NB4 (cell line): Measurements from ENCODE around the gene SEPTIN12.

Experiments used
- DNase-seq: peaks from one replicate; pipeline ENCODE4 v3.0.0; 2010; ENCODE audit warnings: low read depth
- H3K4me3 ChIP-seq: one replicate; pipeline ENCODE4 v1.5.1; 2011; ENCODE audit warnings: mild to moderate bottlenecking, low read depth, low read length, moderate library complexity
- MYC ChIP-seq: IDR thresholded peaks from 2 replicates; pipeline ENCODE4 v1.6.1; 2011; ENCODE audit warnings: low read depth, low read length
- POLR2A ChIP-seq: IDR thresholded peaks from 2 replicates; pipeline ENCODE4 v1.6.1; 2011; ENCODE audit warnings: mild to moderate bottlenecking; ENCODE audit not compliant: insufficient read length; ENCODE audit errors: extremely low read depth
- TF ChIP-seq, protein P1 (sequence below): IDR thresholded peaks from 2 replicates; pipeline ENCODE4 v1.6.1; 2011; ENCODE audit warnings: low read depth, low read length
- TF ChIP-seq, protein P2 (sequence below): IDR thresholded peaks from one replicate; pipeline ENCODE4 v1.5.1; 2012; ENCODE audit warnings: low read depth, low read length

Gene SEPTIN12

DNA sequence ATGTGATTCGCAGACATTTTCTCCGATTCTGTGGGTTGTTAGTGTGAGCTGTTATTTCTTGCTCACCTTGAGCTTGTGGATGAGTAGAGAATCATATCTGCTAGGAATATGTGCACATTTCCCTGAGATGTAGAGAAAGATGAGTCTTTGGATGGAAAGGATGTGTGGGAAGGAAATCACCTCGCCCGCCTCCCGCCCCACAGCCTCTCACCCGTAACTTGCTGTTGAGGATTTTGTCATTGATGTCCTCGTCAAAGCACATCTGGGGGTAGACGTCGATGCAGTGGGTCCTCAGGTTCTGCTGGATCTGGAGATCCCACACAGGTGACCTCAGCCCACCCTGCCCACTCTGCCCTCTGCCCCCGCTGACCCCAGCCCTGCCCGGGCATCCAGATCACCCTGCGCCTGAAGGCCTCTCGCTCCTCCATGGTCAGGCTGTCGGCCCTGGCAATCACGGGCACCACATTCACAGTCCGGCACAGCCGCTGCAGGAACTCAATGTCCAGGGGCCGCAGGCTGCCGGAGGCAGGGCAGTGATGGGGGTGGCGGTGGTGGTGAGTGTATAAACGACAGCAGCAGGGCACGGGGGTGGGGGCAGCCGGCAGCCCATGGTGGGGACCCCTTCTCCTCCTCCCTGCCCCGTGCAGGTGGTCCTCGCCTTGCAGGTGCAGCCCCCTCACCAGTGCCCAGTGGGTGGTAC is 4.7 kb downstream of the SEPTIN12 start:
- H3K4me3 ChIP-seq, result no peak overlapping the region

DNA sequence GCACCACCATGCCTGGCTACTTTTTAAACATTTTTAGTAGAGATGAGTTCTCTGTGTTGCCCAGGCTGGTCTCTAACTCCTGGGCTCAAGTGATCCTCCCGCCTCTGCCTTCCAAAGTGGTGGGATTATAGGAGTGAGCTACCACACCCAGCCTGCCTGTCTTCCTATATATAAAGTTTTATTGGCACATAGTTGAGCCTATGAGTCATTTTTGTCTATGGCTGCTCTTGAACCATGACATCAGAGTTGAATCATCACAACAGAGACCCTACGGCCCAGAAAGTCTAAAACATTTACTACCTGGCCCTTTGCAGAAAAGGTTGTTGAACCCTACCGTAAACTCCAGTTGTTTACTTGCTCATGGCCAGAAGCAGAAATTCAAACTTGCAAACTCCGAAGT is 7.9 kb downstream of the SEPTIN12 start:
- TF ChIP-seq, protein P1, sequence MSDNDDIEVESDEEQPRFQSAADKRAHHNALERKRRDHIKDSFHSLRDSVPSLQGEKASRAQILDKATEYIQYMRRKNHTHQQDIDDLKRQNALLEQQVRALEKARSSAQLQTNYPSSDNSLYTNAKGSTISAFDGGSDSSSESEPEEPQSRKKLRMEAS, result no peak
- no peak for TF ChIP-seq POLR2A
- no peak for TF ChIP-seq MYC
- TF ChIP-seq, protein P2, sequence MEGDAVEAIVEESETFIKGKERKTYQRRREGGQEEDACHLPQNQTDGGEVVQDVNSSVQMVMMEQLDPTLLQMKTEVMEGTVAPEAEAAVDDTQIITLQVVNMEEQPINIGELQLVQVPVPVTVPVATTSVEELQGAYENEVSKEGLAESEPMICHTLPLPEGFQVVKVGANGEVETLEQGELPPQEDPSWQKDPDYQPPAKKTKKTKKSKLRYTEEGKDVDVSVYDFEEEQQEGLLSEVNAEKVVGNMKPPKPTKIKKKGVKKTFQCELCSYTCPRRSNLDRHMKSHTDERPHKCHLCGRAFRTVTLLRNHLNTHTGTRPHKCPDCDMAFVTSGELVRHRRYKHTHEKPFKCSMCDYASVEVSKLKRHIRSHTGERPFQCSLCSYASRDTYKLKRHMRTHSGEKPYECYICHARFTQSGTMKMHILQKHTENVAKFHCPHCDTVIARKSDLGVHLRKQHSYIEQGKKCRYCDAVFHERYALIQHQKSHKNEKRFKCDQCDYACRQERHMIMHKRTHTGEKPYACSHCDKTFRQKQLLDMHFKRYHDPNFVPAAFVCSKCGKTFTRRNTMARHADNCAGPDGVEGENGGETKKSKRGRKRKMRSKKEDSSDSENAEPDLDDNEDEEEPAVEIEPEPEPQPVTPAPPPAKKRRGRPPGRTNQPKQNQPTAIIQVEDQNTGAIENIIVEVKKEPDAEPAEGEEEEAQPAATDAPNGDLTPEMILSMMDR, result no peak
- DNase-seq, result no peak
- H3K4me3 ChIP-seq, result no peak overlapping the region

More for the DNA sequence above, 4.7 kb downstream of the SEPTIN12 start:
- DNase-seq, result no peak
- no peak for TF ChIP-seq POLR2A
- TF ChIP-seq, protein P1, result no peak
- TF ChIP-seq, protein P2, result no peak
- TF ChIP-seq MYC, result no peak

DNA sequence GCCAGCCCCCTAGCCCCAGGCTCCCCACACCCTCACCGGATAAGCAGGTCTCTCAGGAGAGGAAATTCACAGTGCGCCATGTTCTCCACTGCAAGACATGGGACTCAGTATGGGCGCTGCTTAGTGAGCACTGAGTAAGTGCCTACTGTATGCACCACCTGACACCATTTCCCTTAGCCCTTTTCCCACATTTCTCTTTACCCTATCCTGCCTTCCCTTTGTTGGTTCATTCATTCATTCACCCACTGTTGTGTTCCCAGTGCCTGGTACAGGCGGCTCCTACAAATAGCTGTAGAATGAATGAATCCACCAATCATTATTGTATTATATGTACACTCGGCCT is 10.1 kb downstream of the SEPTIN12 start:
- DNase-seq, result no peak
- TF ChIP-seq, protein P1, result no peak
- TF ChIP-seq, protein P2, result no peak
- TF ChIP-seq MYC (no peak), POLR2A (no peak)
- H3K4me3 ChIP-seq, result no peak overlapping the region

DNA sequence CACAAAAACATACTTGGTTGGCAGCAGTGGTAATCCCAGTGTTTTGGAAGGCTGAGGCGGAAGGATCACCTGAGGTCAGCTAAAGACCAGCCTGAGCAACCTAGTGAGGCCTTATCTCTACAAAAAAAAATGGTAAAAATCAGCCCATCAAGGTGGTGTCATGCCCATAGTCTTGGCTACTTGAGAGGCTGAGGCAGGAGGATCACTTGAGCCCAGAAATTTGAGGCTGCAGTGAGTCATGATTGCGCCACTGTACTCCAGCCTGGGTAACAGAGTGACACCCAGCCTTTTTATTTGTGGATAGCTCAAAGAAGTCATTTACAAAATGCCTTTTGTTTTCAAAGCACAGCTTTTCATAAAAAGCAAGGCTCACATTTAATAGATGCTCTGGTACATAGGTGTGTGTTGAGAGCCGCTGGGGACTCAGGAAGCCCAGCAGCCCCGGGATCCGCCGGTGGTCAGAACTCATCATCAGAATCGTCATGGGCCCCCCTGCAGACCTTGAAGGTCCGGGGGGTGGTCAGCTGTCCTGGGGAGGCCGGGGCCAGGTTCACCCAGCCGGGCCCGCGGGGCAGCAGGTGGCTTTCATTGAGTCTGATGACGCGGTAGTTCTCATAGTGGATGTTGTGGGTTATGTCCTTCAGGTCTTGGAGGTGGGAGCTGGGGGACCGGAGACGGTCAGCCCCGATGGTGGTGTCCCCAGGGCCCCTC is 10.7 kb downstream of the SEPTIN12 start:
- no peak for TF ChIP-seq POLR2A
- TF ChIP-seq, protein P1, result no peak
- TF ChIP-seq, protein P2, result no peak
- no peak for TF ChIP-seq MYC
- no peak overlapping the region for H3K4me3 ChIP-seq
- DNase-seq, result no peak

DNA sequence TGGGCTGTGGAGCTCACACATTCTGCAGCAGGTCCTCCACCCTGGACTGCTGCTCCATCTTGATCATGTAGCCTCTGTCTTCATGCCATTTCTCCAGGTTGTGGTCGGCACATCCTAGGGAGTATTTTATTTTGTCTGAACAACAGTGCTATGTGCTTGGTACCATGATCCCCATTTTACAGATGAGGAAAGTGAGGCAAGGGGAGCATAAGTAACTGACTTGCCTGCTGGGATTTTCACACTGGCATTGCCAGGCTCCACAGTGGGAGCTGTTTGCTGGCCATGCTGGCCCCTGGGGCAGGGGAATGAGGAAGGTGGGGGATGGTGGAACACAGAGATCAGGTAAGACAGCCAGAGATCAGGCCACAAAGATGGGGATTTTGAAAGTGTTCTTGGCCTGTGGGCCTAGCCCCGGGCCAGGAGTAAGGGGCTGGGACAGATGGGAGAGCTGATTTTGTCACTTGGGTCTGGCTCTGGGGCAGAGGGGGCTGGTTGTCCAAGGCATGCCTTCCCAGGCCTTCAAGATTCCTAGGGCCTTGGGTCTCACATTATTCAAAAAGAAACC is 11.9 kb downstream of the SEPTIN12 start:
- no peak for DNase-seq
- TF ChIP-seq POLR2A, result no peak
- no peak for TF ChIP-seq MYC
- TF ChIP-seq, protein P2, result no peak
- no peak overlapping the region for H3K4me3 ChIP-seq
